Activated T-cell treated with anti-CD3 and anti-CD28 coated beads, Interleukin-2, amount 50 U/mL, for 72 hours (primary cell): ENCODE data around the gene SAXO1. TPM values are rescaled to one million over a fixed set of nuclear protein-coding genes. Genes with fewer than 3 reads are reported as not detected.

ENCODE experiments used
- ATAC-seq, 2 donors: fragments of 150-1000 bp; cut with Tn5 transposase; replicated peaks in 1 of 2; 2 replicates each; pipeline ENCODE4 v1.10.0; 2021; ENCODE audit warnings: moderate library complexity in 2 of 2, mild to moderate bottlenecking in 1 of 2
- DNase-seq, 2 donors: peaks; one replicate each; pipeline ENCODE4 v3.0.0; 2021 to 2022; ENCODE audit warnings: mixed read lengths in 1 of 2
- H3K27ac Mint-ChIP-seq: one replicate; pipeline ENCODE4 v1.8.0; 2022; ENCODE audit warnings: mild to moderate bottlenecking, moderate library complexity, mixed read lengths
- H3K27me3 Mint-ChIP-seq: one replicate; pipeline ENCODE4 v1.8.0; 2022; ENCODE audit warnings: low read depth, mixed read lengths
- H3K36me3 Mint-ChIP-seq, 2 donors: one replicate each; pipeline ENCODE4 v1.8.0; 2022; ENCODE audit warnings: mixed read lengths in 2 of 2, mild to moderate bottlenecking in 1 of 2; ENCODE audit not compliant: insufficient read depth in 2 of 2
- H3K4me1 Mint-ChIP-seq: one replicate; pipeline ENCODE4 v1.8.0; 2022; ENCODE audit warnings: low read depth, mixed read lengths
- H3K4me3 Mint-ChIP-seq, 2 donors: one replicate each; pipeline ENCODE4 v1.8.0; 2022; ENCODE audit warnings: mild to moderate bottlenecking in 2 of 2, mixed read lengths in 2 of 2, moderate library complexity in 2 of 2
- H3K9me3 Mint-ChIP-seq, 2 donors: one replicate each; pipeline ENCODE4 v1.8.0; 2022; ENCODE audit warnings: mixed read lengths in 2 of 2
- total RNA-seq, 2 donors: library from RNA; stranded (reverse); gene quantifications; one replicate each; pipeline ENCODE4 v1.2.3, GENCODE V29; 2022

Gene SAXO1
- total RNA-seq, 2 donors from 2014 or later = not detected

GRCh38 chr9:18976221-18976708 is 56.7 kb downstream of the SAXO1 start:
- Mint-ChIP-seq H3K27me3 (peaks cover 28% of the 10 kb centered on the region), H3K4me1 (peaks cover 6% of the 10 kb centered on the region), H3K4me3 (no peak overlapping the region), H3K9me3 (no peaks in the 10 kb centered on the region), H3K36me3 (no peaks in the 10 kb centered on the region), H3K27ac (no peak overlapping the region)
- ATAC-seq (no peak), DNase-seq (no peak)

- no peak overlapping the region for H3K4me3 Mint-ChIP-seq
- peaks cover 6% of the 10 kb centered on the region for H3K4me1 Mint-ChIP-seq
- DNase-seq = no peak
- no peaks in the 10 kb centered on the region for H3K9me3 Mint-ChIP-seq
- ATAC-seq = no peak
- peaks cover 38% of the 10 kb centered on the region for H3K27me3 Mint-ChIP-seq
- H3K27ac Mint-ChIP-seq = no peak overlapping the region
- no peaks in the 10 kb centered on the region for H3K36me3 Mint-ChIP-seq
Observed at GRCh38 chr9:18973348-18973747, 59.7 kb downstream of the SAXO1 start.

- Mint-ChIP-seq H3K27me3 (peaks cover 37% of the 10 kb centered on the region), H3K9me3 (no peaks in the 10 kb centered on the region), H3K4me1 (peaks cover 6% of the 10 kb centered on the region), H3K36me3 (no peaks in the 10 kb centered on the region), H3K27ac (no peak overlapping the region), H3K4me3 (no peak overlapping the region)
- ATAC-seq (no peak), DNase-seq (no peak)
Observed at GRCh38 chr9:18972675-18973074, 60.3 kb downstream of the SAXO1 start.

GRCh38 chr9:18971909-18972308 is 61.1 kb downstream of the SAXO1 start:
- Mint-ChIP-seq H3K4me3 (no peak overlapping the region), H3K27ac (no peak overlapping the region), H3K27me3 (peaks cover 37% of the 10 kb centered on the region), H3K4me1 (peaks cover 4% of the 10 kb centered on the region), H3K36me3 (no peaks in the 10 kb centered on the region), H3K9me3 (no peaks in the 10 kb centered on the region)
- no peak for ATAC-seq
- no peak for DNase-seq

GRCh38 chr9:18971404-18971803 is 61.6 kb downstream of the SAXO1 start:
- H3K4me3 Mint-ChIP-seq = no peak overlapping the region
- H3K27me3 Mint-ChIP-seq = peaks cover 37% of the 10 kb centered on the region
- no peak for DNase-seq
- peaks cover under 1 to 1% of the 10 kb centered on the region in 2 donors for H3K9me3 Mint-ChIP-seq
- H3K4me1 Mint-ChIP-seq = no peaks in the 10 kb centered on the region
- ATAC-seq = no peak
- no peak overlapping the region for H3K27ac Mint-ChIP-seq
- no peaks in the 10 kb centered on the region for H3K36me3 Mint-ChIP-seq

GRCh38 chr9:18970393-18970792 is 62.6 kb downstream of the SAXO1 start:
- Mint-ChIP-seq H3K27me3 (peaks cover 37% of the 10 kb centered on the region), H3K27ac (no peak overlapping the region), H3K4me1 (no peaks in the 10 kb centered on the region), H3K9me3 (peaks cover 3 to 6% of the 10 kb centered on the region in 2 donors), H3K36me3 (no peaks in the 10 kb centered on the region), H3K4me3 (no peak overlapping the region)
- ATAC-seq (no peak), DNase-seq (no peak)

GRCh38 chr9:18969128-18969527 is 63.9 kb downstream of the SAXO1 start:
- no peak for DNase-seq
- no peak overlapping the region for H3K27ac Mint-ChIP-seq
- no peaks in the 10 kb centered on the region for H3K36me3 Mint-ChIP-seq
- ATAC-seq = no peak
- H3K4me3 Mint-ChIP-seq = no peak overlapping the region
- no peaks in the 10 kb centered on the region for H3K4me1 Mint-ChIP-seq
- peaks cover 36% of the 10 kb centered on the region for H3K27me3 Mint-ChIP-seq
- peaks cover 4 to 8% of the 10 kb centered on the region in 2 donors for H3K9me3 Mint-ChIP-seq

- DNase-seq = no peak
- Mint-ChIP-seq H3K27ac (no peak overlapping the region), H3K36me3 (no peaks in the 10 kb centered on the region), H3K9me3 (no peaks in the 10 kb centered on the region), H3K4me3 (no peak overlapping the region), H3K27me3 (peaks cover 9% of the 10 kb centered on the region), H3K4me1 (no peaks in the 10 kb centered on the region)
- ATAC-seq = no peak
Observed at GRCh38 chr9:18955626-18956025, 77.4 kb downstream of the SAXO1 start.

- ATAC-seq = no peak
- Mint-ChIP-seq H3K27me3 (peaks cover 2% of the 10 kb centered on the region), H3K27ac (no peak overlapping the region), H3K4me1 (no peaks in the 10 kb centered on the region), H3K36me3 (no peaks in the 10 kb centered on the region), H3K4me3 (no peak overlapping the region), H3K9me3 (no peaks in the 10 kb centered on the region)
- DNase-seq = no peak
Observed at GRCh38 chr9:18951936-18952335, 81.1 kb downstream of the SAXO1 start.

GRCh38 chr9:18947892-18948339 is 85.1 kb downstream of the SAXO1 start:
- peaks cover 7% of the 10 kb centered on the region for H3K27me3 Mint-ChIP-seq
- no peak overlapping the region for H3K4me3 Mint-ChIP-seq
- ATAC-seq (peak in 1 of 2 donors; percentile 41), DNase-seq (no peak)
- no peaks in the 10 kb centered on the region for H3K36me3 Mint-ChIP-seq
- H3K27ac Mint-ChIP-seq = no peak overlapping the region
- H3K4me1 Mint-ChIP-seq = no peaks in the 10 kb centered on the region
- H3K9me3 Mint-ChIP-seq = no peaks in the 10 kb centered on the region

GRCh38 chr9:18942801-18943200 is 90.2 kb downstream of the SAXO1 start:
- H3K27me3 Mint-ChIP-seq = peaks cover 16% of the 10 kb centered on the region
- H3K4me1 Mint-ChIP-seq = no peaks in the 10 kb centered on the region
- no peak for ATAC-seq
- H3K4me3 Mint-ChIP-seq = no peak overlapping the region
- H3K27ac Mint-ChIP-seq = no peak overlapping the region
- no peak for DNase-seq
- H3K9me3 Mint-ChIP-seq = no peaks in the 10 kb centered on the region
- no peaks in the 10 kb centered on the region for H3K36me3 Mint-ChIP-seq

GRCh38 chr9:18941060-18941740 is 91.8 kb downstream of the SAXO1 start:
- DNase-seq (no peak), ATAC-seq (no peak)
- H3K27ac Mint-ChIP-seq = no peak overlapping the region
- no peaks in the 10 kb centered on the region for H3K9me3 Mint-ChIP-seq
- H3K4me3 Mint-ChIP-seq = no peak overlapping the region
- no peaks in the 10 kb centered on the region for H3K36me3 Mint-ChIP-seq
- no peaks in the 10 kb centered on the region for H3K4me1 Mint-ChIP-seq
- peaks cover 16% of the 10 kb centered on the region for H3K27me3 Mint-ChIP-seq

GRCh38 chr9:18939943-18940342 is 93.1 kb downstream of the SAXO1 start:
- no peaks in the 10 kb centered on the region for H3K4me1 Mint-ChIP-seq
- no peak overlapping the region for H3K4me3 Mint-ChIP-seq
- H3K27ac Mint-ChIP-seq = no peak overlapping the region
- peaks cover 11% of the 10 kb centered on the region for H3K27me3 Mint-ChIP-seq
- no peaks in the 10 kb centered on the region for H3K36me3 Mint-ChIP-seq
- no peak for ATAC-seq
- no peaks in the 10 kb centered on the region for H3K9me3 Mint-ChIP-seq
- no peak for DNase-seq
